Calu3 (cell line): ENCODE data around the gene SNX20. TPM values are rescaled to one million over a fixed set of nuclear protein-coding genes. Genes with fewer than 3 reads are reported as not detected.

Experiments
- BruUV-seq: library from RNA; stranded (reverse); fragments of 400-500 nt; replicated peaks from 2 replicates; lab custom pipeline; 2021; lab: Mats Ljungman, UMichigan
- CTCF ChIA-PET: fragments of 300-600 bp; sonication (Branson Sonifier 250); formaldehyde crosslinking; loops from one replicate; lab custom pipeline; 2022; ENCODE audit warnings: antibody characterized with exemption; lab: Charles Lee
- DNase-seq: peaks from one replicate; pipeline ENCODE4 v3.0.0; 2022
- H3K27ac Mint-ChIP-seq: one replicate; pipeline ENCODE4 v1.8.0; 2022; ENCODE audit warnings: mixed read lengths; ENCODE audit not compliant: unreplicated experiment
- H3K27me3 Mint-ChIP-seq: one replicate; pipeline ENCODE4 v1.8.0; 2022; ENCODE audit warnings: mixed read lengths; ENCODE audit not compliant: unreplicated experiment
- H3K36me3 Mint-ChIP-seq: one replicate; pipeline ENCODE4 v1.8.0; 2022; ENCODE audit warnings: mild to moderate bottlenecking, moderate library complexity, mixed read lengths; ENCODE audit not compliant: insufficient read depth, unreplicated experiment
- H3K4me1 Mint-ChIP-seq: one replicate; pipeline ENCODE4 v1.8.0; 2022; ENCODE audit warnings: mild to moderate bottlenecking, low read depth, mixed read lengths; ENCODE audit not compliant: unreplicated experiment
- H3K4me3 Mint-ChIP-seq: one replicate; pipeline ENCODE4 v1.8.0; 2022; ENCODE audit warnings: mild to moderate bottlenecking, low read depth, moderate library complexity, mixed read lengths; ENCODE audit not compliant: unreplicated experiment
- H3K9me3 Mint-ChIP-seq: one replicate; pipeline ENCODE4 v1.8.0; 2022; ENCODE audit warnings: low read depth, mixed read lengths; ENCODE audit not compliant: unreplicated experiment
- intact Hi-C: fragments of 100-400 bp; cut with micrococcal nuclease; formaldehyde crosslinking; loops from one replicate; pipeline ENCODE4 v1.10.0; 2022; ENCODE audit not compliant: unreplicated experiment
- total RNA-seq: library from RNA; stranded (reverse); gene quantifications from 2 replicates; pipeline ENCODE4 v1.2.3, GENCODE V29; 2022
- TF ChIP-seq, protein P1 (sequence below): fragments of 200-600 bp; IDR thresholded peaks from one replicate; pipeline ENCODE4 v1.8.0; 2022; ENCODE audit warnings: antibody characterized with exemption; ENCODE audit not compliant: unreplicated experiment

SNX20 gene
- total RNA-seq, 1 experiment from 2014 or later: not detected

DNA sequence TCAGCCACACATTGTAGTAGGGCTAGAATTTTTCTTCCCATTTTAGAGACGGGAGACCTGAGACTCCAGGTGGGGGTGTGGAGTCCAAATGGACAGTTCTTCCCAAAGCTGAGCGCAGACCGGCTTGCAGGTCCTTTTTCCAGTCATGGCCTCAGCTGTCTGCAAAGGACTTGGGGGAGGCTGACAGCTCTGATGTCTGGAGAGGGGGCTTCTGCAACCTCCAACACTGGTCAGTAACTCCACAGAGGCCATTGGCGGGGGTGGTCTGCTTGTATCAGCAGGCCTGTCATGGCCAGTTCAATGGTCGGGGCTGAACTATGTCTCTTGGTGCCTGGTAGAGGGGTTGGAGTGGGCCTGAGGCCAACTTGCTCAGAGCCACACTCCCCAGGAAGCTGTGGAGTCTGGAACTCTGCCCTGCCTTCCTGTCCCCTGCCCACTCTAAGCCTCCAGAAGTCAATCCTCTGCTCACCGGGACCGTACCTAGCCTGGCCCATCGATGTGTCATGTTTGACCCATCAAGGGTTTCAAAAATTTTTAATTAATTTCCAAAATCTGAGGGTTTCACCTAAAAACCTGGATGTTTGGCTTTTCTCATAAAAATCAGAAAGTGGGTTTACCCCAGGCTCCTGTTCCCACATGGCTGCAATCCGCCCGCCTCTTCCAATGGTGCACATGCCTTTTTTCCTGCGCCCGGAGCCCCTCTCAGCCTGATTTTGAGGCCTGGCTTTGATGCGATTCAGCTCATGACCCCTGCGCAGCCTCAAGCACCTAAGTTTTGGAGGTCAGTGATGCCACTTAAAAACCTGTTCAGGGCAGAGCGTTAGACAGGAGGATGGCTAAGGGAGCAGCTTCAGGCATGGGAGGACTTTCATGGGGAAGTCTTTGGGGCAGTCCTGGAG, 39.9 kb downstream of the SNX20 start:
- intact Hi-C loops: no loop called here
- Mint-ChIP-seq H3K4me1 (no peaks in the 10 kb centered on the region), H3K9me3 (no peaks in the 10 kb centered on the region), H3K36me3 (no peaks in the 10 kb centered on the region), H3K27me3 (peaks cover 98% of the 10 kb centered on the region), H3K4me3 (no peak overlapping the region), H3K27ac (no peak overlapping the region)
- CTCF ChIA-PET: no interaction called here
- TF ChIP-seq, protein P1, sequence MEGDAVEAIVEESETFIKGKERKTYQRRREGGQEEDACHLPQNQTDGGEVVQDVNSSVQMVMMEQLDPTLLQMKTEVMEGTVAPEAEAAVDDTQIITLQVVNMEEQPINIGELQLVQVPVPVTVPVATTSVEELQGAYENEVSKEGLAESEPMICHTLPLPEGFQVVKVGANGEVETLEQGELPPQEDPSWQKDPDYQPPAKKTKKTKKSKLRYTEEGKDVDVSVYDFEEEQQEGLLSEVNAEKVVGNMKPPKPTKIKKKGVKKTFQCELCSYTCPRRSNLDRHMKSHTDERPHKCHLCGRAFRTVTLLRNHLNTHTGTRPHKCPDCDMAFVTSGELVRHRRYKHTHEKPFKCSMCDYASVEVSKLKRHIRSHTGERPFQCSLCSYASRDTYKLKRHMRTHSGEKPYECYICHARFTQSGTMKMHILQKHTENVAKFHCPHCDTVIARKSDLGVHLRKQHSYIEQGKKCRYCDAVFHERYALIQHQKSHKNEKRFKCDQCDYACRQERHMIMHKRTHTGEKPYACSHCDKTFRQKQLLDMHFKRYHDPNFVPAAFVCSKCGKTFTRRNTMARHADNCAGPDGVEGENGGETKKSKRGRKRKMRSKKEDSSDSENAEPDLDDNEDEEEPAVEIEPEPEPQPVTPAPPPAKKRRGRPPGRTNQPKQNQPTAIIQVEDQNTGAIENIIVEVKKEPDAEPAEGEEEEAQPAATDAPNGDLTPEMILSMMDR: no peak
- BruUV-seq: no TSS peak
- DNase-seq: no peak

GRCh38 chr16:50640391-50640790, 40.7 kb downstream of the SNX20 start:
- Mint-ChIP-seq H3K9me3 (no peaks in the 10 kb centered on the region), H3K4me3 (no peak overlapping the region), H3K27ac (no peak overlapping the region), H3K4me1 (no peaks in the 10 kb centered on the region), H3K27me3 (peaks cover 98% of the 10 kb centered on the region), H3K36me3 (no peaks in the 10 kb centered on the region)
- intact Hi-C loops: no loop called here
- TF ChIP-seq, protein P1: no peak
- no TSS peak for BruUV-seq
- CTCF ChIA-PET: interaction anchor here (1.2 kb wide), 1 partner anchor 166 kb away, joined by 4 read pairs; no protein-coding TSS in a partner anchor
- DNase-seq: no peak

DNA sequence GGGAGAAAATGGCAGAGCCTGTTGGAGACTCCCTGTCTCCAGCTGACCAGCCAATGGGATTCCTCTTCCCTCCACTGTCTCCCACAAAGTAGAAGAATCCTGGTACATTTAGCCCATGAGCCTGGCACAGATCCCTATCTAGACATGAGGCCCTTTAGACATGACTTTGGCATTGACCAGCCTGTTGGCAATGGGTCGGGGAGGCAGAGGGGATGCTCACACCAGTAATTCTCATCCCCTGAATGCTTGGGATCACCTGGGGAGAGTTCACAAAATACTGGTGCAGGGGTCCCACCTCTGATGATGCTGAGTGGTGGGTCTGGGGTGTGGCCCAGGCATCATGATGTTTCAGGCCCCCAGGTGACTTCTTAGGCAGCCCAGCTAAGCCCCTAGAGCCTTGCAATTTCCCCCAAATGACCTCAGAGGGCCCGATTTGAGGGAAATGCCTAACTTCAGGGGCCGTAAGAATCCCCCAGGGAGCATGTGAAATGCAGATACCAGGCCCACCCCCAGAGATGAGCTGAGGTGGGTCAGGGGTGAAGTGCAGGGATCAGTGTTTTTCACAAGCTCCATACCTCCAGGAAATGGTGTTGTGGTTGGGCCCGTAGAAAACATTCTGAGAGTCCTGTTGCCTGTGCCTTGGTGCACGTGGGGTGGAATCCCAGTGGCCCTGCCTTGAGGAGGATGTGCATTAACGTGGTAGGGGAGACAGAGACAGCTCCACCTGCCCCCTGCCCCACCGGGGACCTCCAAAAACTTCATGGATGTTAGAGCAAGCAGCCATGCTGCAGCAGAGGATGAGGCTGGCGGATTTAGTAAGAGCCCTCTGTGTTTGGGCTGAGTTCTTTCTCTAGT, 42.1 kb downstream of the SNX20 start:
- Mint-ChIP-seq H3K36me3 (no peaks in the 10 kb centered on the region), H3K9me3 (no peaks in the 10 kb centered on the region), H3K4me1 (no peaks in the 10 kb centered on the region), H3K27me3 (peaks cover 98% of the 10 kb centered on the region), H3K4me3 (no peak overlapping the region), H3K27ac (no peak overlapping the region)
- no peak for DNase-seq
- no TSS peak for BruUV-seq
- CTCF ChIA-PET: interaction anchor here (1.2 kb wide), 1 partner anchor 167 kb away, joined by 4 read pairs; no protein-coding TSS in a partner anchor
- TF ChIP-seq, protein P1: no peak
- intact Hi-C loops: no loop called here
